ENCODE measurements around the gene PDIK1L.

DNA sequence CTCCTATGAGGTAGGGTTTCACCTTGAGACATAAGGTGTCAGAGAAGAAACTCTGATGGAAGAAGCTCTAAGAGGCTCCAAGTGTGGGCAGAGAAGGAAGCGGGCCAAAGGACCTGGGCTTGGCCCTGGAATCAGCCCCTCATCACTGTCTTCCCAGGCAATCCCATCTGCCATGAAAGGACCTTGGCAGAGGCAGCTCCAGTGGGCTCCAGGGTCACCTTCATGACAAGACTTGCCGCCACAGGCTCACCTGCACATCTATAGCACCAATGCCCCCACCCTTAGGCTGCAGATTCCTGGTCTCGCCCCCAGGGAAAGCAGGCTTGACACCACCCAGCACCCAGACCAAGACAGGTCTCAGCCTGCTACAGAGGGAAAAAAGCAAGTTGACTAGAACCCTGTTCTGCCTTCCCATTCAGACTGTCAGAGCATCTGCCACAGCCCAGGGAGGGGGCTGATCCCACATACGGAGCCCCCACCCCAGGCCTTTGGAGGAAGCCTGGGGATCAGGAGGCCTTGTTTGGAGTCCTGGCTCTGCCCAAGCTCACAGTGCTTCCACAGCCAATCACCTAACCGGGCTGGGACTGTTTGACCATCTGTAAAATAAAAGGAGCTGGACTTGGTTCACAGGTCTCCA, 46.8 kb downstream of the PDIK1L start:
- no peak for TF ChIP-seq CTCF (IDR thresholded peaks at IDR 0.05; ENCODE audit: poor library complexity, severe bottlenecking)
- TF ChIP-seq SMC3 (conservative IDR thresholded peaks at IDR 0.05; ENCODE audit: poor library complexity): no peak
- TF ChIP-seq POLR2AphosphoS5 (IDR thresholded peaks at IDR 0.05): no peak
- no peak for TF ChIP-seq TAF1 (IDR thresholded peaks at IDR 0.05; ENCODE audit: low read depth)
- TF ChIP-seq EZH2 (IDR thresholded peaks at IDR 0.05; ENCODE audit: borderline replicate concordance, insufficient read depth, low read length, poor library complexity, severe bottlenecking): no peak
- no peak for TF ChIP-seq EP300 (conservative IDR thresholded peaks at IDR 0.05; ENCODE audit: poor library complexity, severe bottlenecking)
